G401 (cell line): ENCODE measurements around the gene ZNF222. TPM values are rescaled to one million over a fixed set of nuclear protein-coding genes. Genes with fewer than 3 reads are reported as not detected.
A peak's percentile ranks its signal among the peaks of the same experiment; 100 is the strongest.

Experiments used
- DNase-seq: peaks from one replicate; pipeline ENCODE4 v3.0.0-alpha.2; 2015; ENCODE audit warnings: low spot score
- in situ Hi-C: cut with HindIII; loops from 2 replicates; pipeline ENCODE4 v1.10.0; 2016; ENCODE audit warnings: low sequenced_read_pairs, mixed read lengths
- total RNA-seq: library from RNA; depleted of rRNA; stranded (reverse); fragments of >200 nt; shearing (Covaris generic); gene quantifications from 2 replicates; pipeline ENCODE4 v1.2.3, GENCODE V29; 2014; rRNA removed

The ZNF222 gene
- total RNA-seq, 1 experiment from 2014 or later, result not detected

DNA sequence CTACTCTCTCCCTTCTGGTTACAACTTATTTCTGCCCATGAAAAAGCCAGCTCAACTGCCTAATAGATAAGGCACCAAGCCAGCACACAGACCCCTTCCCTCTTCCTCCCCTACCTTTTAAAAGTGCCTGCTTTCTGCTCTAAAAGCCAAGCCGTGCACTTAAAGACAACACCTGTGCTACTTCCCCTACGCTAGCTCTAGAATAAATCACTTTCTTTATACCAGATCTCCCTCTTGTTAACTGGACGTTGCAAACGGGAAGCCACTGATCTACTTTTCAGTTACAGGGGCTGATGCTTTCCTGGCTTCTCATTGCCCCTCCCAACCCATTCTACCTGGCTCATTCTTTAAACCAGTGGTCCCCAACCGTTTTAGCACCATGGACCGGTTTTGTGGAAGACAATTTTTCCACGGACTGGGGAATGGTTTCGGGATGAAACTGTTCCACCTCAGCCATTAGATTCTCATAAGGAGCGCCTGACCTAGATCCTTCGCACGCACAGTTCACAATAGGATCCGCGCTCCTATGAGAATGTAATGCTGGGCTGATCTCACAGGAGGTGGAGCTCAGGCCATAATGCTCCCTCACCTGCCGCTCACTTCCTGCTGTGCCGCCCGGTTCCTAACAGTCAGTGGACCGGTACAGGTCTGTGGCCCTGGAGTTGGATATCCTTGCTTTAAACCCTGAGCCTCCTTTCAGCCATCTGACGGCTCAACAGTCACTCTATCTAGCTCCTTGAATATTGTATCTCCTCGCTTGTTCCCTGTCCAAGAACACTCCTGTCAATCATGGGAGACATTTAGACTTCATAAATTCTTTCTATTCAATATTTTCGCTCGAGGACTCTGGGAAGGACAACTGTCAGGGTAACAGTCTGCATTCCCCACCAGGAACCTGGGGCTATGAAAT lies 25.8 kb downstream of the ZNF222 start:
- peak; percentile 48 for DNase-seq
- in situ Hi-C loops, result no loop called here

DNA sequence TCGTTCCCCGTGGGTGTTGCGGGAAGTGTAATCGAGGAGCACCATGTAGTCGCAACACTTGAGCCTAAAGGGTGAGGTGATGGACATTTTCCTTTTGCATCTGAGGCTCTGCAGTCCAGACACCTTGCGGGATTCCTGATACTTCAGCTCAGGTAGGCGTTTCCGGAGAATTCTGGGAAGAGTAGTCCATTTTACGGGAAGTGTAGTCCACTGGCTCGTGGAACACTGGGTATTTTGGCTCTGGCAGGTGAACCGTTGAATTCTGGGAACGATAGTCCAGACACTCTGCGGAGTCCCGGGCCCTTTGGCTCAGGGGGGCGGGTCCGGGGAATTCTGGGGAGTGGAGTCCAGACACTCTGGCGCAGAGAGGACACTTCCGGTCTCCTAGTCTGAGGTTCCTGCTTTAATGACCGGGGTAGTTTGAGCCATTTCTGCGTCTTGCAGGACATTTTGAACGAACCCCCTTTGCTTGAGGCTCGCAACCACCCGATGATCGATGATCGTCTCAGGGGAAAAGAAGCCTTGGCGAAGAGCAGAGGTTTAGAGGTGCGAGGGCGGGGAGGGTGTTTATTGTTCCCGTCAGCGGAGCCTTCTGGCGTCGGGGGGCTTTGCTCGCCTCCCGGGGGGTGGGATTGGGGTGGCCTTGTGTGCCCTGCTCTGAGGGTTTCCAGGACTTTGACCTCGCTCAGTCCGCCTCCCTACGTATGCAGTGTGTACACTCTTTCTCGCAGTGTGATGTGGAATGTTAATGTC lies 26.6 kb downstream of the ZNF222 start, which contains the start of gene ZNF223:
ZNF223 (plus strand) TSS at position 387 of the 753 bp plus-strand sequence. CDS start 3,141 bp downstream, outside the sequence.
- peak; percentile 98 for DNase-seq
- in situ Hi-C loops, result no loop called here

DNA sequence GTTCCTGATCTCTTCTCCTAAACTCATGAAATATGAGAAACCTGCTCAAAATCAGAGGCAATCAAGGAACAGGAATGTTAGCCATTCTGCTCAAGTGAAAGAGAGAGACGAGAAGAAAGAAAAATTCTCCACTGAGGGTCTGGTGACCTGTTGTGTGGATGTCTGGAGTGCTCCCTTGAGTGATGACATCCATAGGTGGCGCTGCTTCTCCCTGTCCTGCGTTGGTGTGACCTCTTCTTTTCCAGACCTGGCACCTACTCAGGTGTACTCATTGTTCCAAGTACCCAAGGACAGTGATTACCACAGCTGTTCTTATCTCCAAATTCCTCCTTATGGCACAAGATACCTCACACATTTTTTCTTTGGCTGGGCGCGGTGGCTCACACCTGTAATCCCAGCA lies 30.7 kb downstream of the ZNF222 start:
- in situ Hi-C loops, result no loop called here

DNA sequence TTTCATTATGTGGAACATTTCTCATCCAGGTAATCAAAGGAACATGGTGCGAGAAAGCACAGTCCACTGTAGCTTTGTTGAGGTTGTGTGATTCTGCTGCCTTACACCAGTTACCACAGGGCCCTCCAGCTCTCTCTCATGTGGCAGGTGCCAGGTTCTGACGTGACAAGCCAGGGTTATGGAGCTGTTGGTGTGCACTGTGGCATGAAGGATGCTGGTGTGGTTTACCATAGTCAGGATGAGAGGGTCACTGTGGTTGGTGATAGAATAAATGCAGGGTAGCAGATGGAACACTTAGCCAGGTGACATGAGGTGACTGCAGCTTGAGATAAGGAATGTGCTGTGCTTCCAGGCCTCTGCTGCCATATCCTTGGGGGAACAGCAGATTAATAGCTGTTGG lies 34.0 kb downstream of the ZNF222 start:
- DNase-seq, result no peak
- in situ Hi-C loops, result no loop called here

More for the DNA sequence above, 30.7 kb downstream of the ZNF222 start:
- DNase-seq, result no peak

DNA sequence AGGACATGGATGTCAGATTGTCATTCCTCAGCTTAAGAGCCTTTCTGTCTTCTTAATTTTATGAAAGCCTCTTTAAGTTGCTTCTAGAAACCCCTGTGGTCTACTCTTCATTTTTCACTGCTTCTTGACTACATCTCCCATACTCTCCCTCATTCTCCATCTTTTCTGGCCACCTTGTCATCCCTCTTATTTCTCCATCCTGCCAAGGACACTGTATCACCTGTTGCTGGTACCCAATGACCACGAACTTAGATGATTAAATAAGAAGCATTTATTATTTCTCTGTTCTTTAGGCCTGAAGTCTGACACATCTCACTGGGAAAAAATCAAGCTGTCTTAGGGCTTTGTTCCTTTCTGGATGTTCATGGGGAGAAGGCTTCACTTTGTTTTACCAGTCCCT lies 35.9 kb downstream of the ZNF222 start:
- no peak for DNase-seq
- in situ Hi-C loops, result no loop called here

DNA sequence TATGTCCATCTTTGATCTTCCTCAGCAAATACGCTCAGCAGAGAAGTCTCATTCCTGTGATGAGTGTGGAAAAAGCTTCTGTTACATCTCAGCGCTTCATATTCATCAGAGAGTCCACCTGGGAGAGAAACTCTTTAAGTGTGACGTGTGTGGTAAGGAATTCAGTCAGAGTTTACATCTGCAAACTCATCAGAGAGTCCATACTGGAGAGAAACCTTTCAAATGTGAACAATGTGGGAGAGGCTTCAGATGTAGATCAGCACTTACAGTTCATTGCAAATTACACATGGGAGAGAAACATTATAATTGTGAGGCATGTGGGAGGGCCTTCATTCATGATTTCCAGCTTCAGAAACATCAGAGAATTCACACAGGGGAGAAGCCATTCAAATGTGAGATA lies 41.1 kb downstream of the ZNF222 start:
- DNase-seq, result no peak
- in situ Hi-C loops, result no loop called here

DNA sequence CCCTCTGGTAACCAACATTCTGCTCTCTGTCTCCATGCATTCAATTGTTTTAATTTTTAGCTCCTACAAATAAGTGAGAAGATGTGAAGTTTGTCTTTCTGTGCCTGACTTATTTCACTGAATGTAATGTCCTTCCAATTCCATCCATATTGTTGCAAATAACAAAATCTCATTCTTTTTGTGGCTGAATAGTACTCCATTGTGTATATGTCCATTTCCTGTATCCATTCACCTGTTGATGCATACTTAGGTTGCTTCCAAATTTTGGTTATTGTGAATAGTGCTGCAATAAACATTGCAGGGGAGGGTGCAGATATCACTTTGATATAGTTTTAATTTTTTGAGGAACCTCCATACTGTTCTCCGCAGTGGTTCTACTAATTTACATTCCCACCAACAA lies 44.2 kb downstream of the ZNF222 start:
- in situ Hi-C loops, result no loop called here

DNA sequence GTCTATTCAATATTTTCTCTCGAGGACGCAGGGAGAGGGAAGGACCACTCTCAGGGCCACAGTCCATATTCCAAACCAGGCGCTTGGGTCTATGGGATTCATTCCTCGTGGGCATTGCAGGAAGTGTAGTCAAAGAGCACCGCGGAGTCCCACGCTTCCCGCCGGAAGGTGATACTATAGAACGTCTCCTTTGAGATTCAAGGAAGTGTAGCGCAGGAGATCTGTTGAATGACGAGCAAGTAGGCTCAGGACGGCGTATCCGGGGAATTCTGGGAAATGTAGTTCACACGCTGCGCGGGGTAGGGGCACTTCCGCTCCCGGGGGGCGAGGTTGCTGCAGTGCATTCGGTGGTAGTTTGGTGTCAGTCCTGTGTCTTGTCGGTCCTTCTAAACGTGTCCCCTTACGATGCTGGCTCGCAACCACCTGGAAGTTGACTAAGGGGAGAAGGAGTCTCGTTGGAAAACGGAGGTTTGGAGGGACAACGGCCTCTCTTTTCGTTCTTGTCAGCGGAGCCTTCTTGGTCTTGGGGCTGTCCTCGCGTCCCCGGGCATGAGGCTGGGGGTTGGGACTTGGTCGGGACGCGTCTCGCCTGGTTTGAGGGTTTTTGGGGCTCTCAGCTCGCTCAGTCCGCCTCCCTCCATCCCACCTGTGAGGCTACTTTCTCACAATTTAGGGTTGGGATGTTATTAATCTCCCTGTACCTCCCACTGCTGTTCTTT lies 46.8 kb downstream of the ZNF222 start, which contains the start of gene ZNF284:
ZNF284 (plus strand) TSS at position 336 of the 719 bp plus-strand sequence. CDS start 4,231 bp downstream, outside the sequence.
- in situ Hi-C loops, result no loop called here
- DNase-seq, result peak; percentile 97

More for the DNA sequence above, 44.2 kb downstream of the ZNF222 start:
- no peak for DNase-seq

DNA sequence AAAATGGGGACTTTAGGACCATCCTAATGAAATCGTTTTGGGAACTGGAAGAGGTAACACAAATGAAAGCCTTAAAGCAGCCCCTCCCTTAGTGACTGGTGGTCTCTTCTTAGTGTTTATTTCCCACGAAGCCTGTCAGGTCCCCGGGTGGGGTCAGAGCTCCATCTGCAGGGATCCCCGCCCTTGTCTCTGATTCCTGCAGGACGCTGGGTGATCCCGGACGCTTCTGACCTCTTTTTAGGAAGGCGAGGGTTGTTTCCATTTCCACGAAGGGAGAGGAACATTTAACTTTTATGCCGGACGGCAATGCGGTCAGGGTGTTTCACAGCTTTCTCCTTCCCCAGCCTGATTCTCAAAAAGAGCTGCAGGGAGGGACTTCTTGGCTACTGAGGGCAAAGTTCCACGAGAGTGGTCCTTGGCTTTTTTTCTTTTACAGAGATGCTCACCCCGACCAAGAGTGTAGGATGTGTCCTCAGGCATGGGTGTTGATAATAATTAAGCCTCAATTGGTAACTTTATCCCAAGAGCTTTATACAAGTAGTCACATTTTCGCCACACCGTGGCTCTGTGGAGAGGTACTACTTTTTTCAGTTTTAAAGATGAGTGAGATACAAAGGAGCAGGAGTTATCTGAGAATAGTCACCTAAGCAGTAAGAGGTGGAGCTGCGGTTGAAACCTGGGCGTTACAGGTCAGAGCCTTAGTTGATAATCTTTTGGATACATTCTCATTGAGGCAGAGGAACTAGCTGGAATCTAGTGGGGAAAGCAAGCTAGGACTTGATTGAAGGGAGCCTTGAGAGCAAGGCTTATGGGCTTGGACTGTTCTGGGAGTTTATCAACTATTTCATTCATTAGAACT lies 47.6 kb downstream of the ZNF222 start:
- in situ Hi-C loops, result no loop called here
- DNase-seq, result peak; percentile 29

DNA sequence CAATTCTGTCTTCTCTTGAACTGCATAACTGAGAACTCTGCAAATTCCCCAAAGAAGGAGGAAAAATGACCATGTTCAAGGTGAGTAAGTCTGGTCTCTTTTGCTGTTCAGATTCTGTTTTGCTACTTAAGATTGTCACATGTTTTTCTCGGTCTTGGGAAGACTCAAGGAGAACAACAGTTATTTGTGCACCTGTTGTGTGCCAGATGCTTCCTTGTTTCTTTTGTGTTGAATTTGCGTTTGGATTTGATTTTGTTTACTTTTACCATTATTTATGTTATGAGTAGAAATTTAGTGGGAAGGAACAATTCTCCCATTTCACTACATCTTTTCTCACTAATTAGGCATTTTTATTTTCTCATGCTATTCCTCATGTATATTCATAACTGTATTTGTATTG lies 51.1 kb downstream of the ZNF222 start:
- DNase-seq, result no peak

More for the DNA sequence above, 51.1 kb downstream of the ZNF222 start:
- in situ Hi-C loops, result no loop called here

Other genes starting within 250 kb of the ZNF222 start
- 4.2 and 5.7 TPM in 2 replicates for gene KCNN4, start 244.4 kb upstream of the ZNF222 start, total RNA-seq
- gene LYPD5, start 222.9 kb upstream of the ZNF222 start, total RNA-seq, result not detected in 2 replicates
- 3.8 and 13.4 TPM in 2 replicates for gene ZNF283, start 198.1 kb upstream of the ZNF222 start, total RNA-seq
- gene ZNF404, start 141.4 kb upstream of the ZNF222 start, total RNA-seq, result not detected in 2 replicates
- gene ZNF45, start 90.1 kb upstream of the ZNF222 start, total RNA-seq, result 21.8 and 35.1 TPM in 2 replicates
- gene ZNF221, start 74.2 kb upstream of the ZNF222 start, total RNA-seq, result 0.61 and 1.0 TPM in 2 replicates
- 0.68 and 5.2 TPM in 2 replicates for gene ZNF155, start 41.2 kb upstream of the ZNF222 start, total RNA-seq
- 1.4 and 1.9 TPM in 2 replicates for gene ZNF230, start 22.4 kb upstream of the ZNF222 start, total RNA-seq
- 0.18 and 0.37 TPM in 2 replicates for gene ZNF223, start 26.7 kb downstream of the ZNF222 start, total RNA-seq
- gene ZNF284, start 46.8 kb downstream of the ZNF222 start, total RNA-seq, result 0.25 TPM in 1 of 2 replicates, not detected in the other
- 4.7 and 11.3 TPM in 2 replicates for gene ZNF224, start 69.0 kb downstream of the ZNF222 start, total RNA-seq
- gene ZNF225, start 88.0 kb downstream of the ZNF222 start, total RNA-seq, result 1.3 and 2.3 TPM in 2 replicates
- 0.03 TPM in 1 of 2 replicates, not detected in the other for gene ZNF234, start 116.2 kb downstream of the ZNF222 start, total RNA-seq
- gene ZNF226, start 139.7 kb downstream of the ZNF222 start, total RNA-seq, result 9.1 and 14.4 TPM in 2 replicates
- gene ZNF227, start 187.2 kb downstream of the ZNF222 start, total RNA-seq, result 12.1 and 15.1 TPM in 2 replicates
- gene ZNF233, start 234.5 kb downstream of the ZNF222 start, total RNA-seq, result not detected in 2 replicates